DND-41 (cell line): ENCODE results near the gene KCNB1.

Source experiments
- ATAC-seq: fragments of 200-7000 bp; cut with Tn5 transposase; 3 replicates; pipeline ENCODE4 v1.9.1; 2021; ENCODE audit warnings: low read depth; ENCODE audit not compliant: insufficient read depth
- DNase-seq: peaks from one replicate; pipeline ENCODE4 v3.0.0-alpha.2; 2020
- H2AFZ ChIP-seq: 2 replicates; pipeline ENCODE4 v1.6.0; 2012; ENCODE audit warnings: low read depth, low read length
- H3K27ac ChIP-seq: 2 replicates; pipeline ENCODE4 v1.5.1; 2012; ENCODE audit warnings: low read length, inconsistent platforms
- H3K27me3 ChIP-seq: fragments of 200-600 bp; sonication (generic); 2 replicates; pipeline ENCODE4 v1.6.0; 2012; ENCODE audit warnings: low read length, mild to moderate bottlenecking, inconsistent platforms; ENCODE audit not compliant: insufficient read depth, poor library complexity
- H3K36me3 ChIP-seq: 2 replicates; pipeline ENCODE4 v1.5.1; 2012; ENCODE audit warnings: low read length, inconsistent platforms; ENCODE audit not compliant: insufficient read depth
- H3K4me1 ChIP-seq: 2 replicates; pipeline ENCODE4 v1.5.1; 2012; ENCODE audit warnings: mild to moderate bottlenecking, low read length; ENCODE audit not compliant: insufficient read depth
- H3K4me2 ChIP-seq: 2 replicates; pipeline ENCODE4 v1.6.0; 2012; ENCODE audit warnings: mild to moderate bottlenecking, moderate library complexity, low read length, inconsistent platforms; ENCODE audit not compliant: insufficient read depth
- H3K4me3 ChIP-seq, 2 experiments: fragments of 200-600 bp in 1 of 2; shearing (Covaris generic) in 1 of 2; 2 replicates each; pipeline ENCODE4 v1.5.1; 2012 to 2016; ENCODE audit warnings: inconsistent platforms in 2 of 2, low read length in 2 of 2, mild to moderate bottlenecking in 2 of 2, low read depth in 1 of 2, moderate library complexity in 1 of 2
- H3K79me2 ChIP-seq: 2 replicates; pipeline ENCODE4 v1.6.0; 2012; ENCODE audit warnings: low read length, inconsistent platforms; ENCODE audit not compliant: insufficient read depth
- H3K9ac ChIP-seq: 2 replicates; pipeline ENCODE4 v1.6.0; 2012; ENCODE audit warnings: low read depth, mild to moderate bottlenecking, inconsistent platforms, low read length, moderate library complexity
- H3K9me3 ChIP-seq: 2 replicates; pipeline ENCODE4 v1.5.1; 2012; ENCODE audit warnings: low read length, moderate library complexity, mild to moderate bottlenecking, inconsistent platforms; ENCODE audit not compliant: insufficient read depth, severe bottlenecking
- H4K20me1 ChIP-seq: 2 replicates; pipeline ENCODE4 v1.6.0; 2012; ENCODE audit warnings: low read length; ENCODE audit not compliant: insufficient read depth
- EZH2 ChIP-seq: IDR thresholded peaks from 3 replicates; pipeline ENCODE4 v1.6.1; 2012; ENCODE audit warnings: borderline replicate concordance, low read depth, mild to moderate bottlenecking, moderate library complexity, low read length, inconsistent platforms; ENCODE audit not compliant: severe bottlenecking
- TF ChIP-seq, protein P1 (sequence below): IDR thresholded peaks from 2 replicates; pipeline ENCODE4 v1.5.1; 2012; ENCODE audit warnings: borderline replicate concordance, low read length, moderate library complexity, mild to moderate bottlenecking; ENCODE audit not compliant: poor library complexity, severe bottlenecking; ENCODE audit errors: extremely low read depth

KCNB1 gene

DNA sequence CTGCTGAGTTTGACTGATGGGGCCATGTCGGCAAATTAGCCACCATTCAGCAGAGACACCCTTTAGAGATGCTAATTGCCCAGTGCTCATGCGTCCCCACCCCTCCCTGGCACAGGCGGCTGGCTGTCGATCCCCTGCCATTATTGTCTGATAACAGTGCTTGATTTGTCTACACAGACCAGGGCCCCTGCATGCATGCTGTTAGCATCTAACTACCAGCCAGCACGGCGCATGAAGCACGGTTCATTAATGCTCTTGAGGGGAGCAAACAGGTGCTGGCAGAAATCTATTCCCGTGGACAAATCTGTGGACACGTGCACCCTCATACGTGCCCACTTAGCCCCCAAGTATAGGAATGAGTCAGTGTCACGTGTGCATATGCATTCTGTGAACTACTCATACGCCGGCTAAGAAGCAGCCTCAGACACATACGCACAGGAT, 32.2 kb downstream of the KCNB1 start:
- H3K36me3 ChIP-seq = no peaks in the 10 kb centered on the region
- H3K27ac ChIP-seq = no peak overlapping the region
- TF ChIP-seq EZH2 = no peak
- TF ChIP-seq, protein P1, sequence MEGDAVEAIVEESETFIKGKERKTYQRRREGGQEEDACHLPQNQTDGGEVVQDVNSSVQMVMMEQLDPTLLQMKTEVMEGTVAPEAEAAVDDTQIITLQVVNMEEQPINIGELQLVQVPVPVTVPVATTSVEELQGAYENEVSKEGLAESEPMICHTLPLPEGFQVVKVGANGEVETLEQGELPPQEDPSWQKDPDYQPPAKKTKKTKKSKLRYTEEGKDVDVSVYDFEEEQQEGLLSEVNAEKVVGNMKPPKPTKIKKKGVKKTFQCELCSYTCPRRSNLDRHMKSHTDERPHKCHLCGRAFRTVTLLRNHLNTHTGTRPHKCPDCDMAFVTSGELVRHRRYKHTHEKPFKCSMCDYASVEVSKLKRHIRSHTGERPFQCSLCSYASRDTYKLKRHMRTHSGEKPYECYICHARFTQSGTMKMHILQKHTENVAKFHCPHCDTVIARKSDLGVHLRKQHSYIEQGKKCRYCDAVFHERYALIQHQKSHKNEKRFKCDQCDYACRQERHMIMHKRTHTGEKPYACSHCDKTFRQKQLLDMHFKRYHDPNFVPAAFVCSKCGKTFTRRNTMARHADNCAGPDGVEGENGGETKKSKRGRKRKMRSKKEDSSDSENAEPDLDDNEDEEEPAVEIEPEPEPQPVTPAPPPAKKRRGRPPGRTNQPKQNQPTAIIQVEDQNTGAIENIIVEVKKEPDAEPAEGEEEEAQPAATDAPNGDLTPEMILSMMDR = no peak
- no peak overlapping the region for H3K4me3 ChIP-seq
- H3K27me3 ChIP-seq = peaks cover 9% of the 10 kb centered on the region
- H3K9ac ChIP-seq = no peak overlapping the region
- no peaks in the 10 kb centered on the region for H3K4me1 ChIP-seq
- no peak overlapping the region for H2AFZ ChIP-seq
- H3K79me2 ChIP-seq = no peaks in the 10 kb centered on the region
- no peak for DNase-seq
- peaks cover 3% of the 10 kb centered on the region; the same call in 1 of the 2 replicates for H4K20me1 ChIP-seq
- no peaks in the 10 kb centered on the region for H3K9me3 ChIP-seq
- no peak overlapping the region for H3K4me2 ChIP-seq
- ATAC-seq = no peak

DNA sequence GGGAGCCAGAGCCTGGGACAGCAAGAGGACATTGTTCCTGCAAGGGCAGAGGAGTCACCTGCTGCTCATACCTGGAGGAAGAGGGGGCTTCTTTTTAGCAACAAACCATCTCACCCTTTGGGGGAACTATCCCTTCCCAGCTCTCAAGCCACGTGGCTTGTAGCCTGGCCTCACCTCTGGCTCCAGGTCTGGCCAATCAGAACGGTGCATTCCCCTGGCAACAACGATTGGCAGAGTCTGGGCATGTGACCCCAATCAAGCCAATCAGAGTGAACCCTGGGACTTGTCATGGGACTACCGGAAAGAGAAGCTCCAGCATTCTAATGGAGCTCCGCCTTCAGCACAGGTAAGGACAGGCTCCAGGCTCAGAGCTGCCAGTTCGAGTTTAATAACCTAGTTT, 33.6 kb downstream of the KCNB1 start:
- no peak overlapping the region for H3K4me2 ChIP-seq
- no peak overlapping the region for H3K9ac ChIP-seq
- H3K79me2 ChIP-seq = no peaks in the 10 kb centered on the region
- DNase-seq (no peak), ATAC-seq (no peak)
- H3K27ac ChIP-seq = no peak overlapping the region
- H4K20me1 ChIP-seq = peaks cover 3% of the 10 kb centered on the region; the same call in 1 of the 2 replicates
- H3K9me3 ChIP-seq = no peaks in the 10 kb centered on the region
- no peak overlapping the region for H3K4me3 ChIP-seq
- no peaks in the 10 kb centered on the region for H3K36me3 ChIP-seq
- TF ChIP-seq, protein P1 = no peak
- no peak overlapping the region for H2AFZ ChIP-seq
- no peaks in the 10 kb centered on the region for H3K4me1 ChIP-seq
- peaks cover 22% of the 10 kb centered on the region for H3K27me3 ChIP-seq

DNA sequence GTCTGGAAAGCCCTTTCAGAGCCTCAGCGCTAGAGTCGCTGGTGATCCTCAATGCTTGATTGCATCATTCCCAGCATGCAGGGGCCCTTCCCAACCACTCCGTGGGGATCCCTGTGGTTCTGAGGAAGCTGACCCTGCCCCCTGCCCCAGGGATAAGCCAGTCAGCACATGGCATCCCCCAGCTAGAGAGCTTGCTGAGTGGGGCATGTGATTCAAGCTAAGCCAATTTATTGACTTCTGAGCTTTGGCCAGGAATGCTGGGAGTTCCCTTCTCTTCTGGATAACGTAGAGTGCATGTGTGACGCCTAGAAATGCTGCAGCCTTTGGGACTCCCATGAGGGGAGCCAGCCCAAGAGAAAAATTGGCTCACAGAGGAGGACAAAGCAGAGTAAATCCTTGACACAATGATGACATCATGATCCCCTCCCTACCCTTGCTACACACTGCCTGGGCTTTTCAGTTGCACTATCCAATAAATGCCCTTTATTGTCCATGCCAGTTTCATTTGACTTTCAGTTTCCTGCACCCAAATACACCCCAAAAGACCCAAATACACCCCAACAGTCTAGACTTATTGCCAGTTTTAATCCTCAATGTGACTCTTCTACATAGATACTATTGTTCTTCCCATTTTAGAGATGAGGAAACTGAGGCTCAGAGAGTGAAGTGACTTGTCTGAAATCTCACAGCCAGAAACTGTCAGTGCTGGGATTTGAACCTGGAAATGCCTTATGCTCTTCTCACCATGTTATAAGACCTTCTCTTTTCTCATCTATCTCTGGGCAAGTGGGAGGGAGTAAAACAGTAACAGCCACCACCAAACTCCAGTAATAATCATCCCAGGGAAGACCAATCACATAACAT, 34.3 kb downstream of the KCNB1 start:
- H3K9ac ChIP-seq = no peak overlapping the region
- DNase-seq = no peak
- no peak for TF ChIP-seq EZH2
- TF ChIP-seq, protein P1 = no peak
- no peaks in the 10 kb centered on the region for H3K9me3 ChIP-seq
- H3K36me3 ChIP-seq = no peaks in the 10 kb centered on the region
- peaks cover 3% of the 10 kb centered on the region; the same call in 1 of the 2 replicates for H4K20me1 ChIP-seq
- no peak overlapping the region for H3K4me3 ChIP-seq
- H2AFZ ChIP-seq = no peak overlapping the region
- no peaks in the 10 kb centered on the region for H3K4me1 ChIP-seq
- peaks cover 28% of the 10 kb centered on the region for H3K27me3 ChIP-seq
- H3K4me2 ChIP-seq = no peak overlapping the region
- H3K79me2 ChIP-seq = no peaks in the 10 kb centered on the region
- no peak for ATAC-seq
- no peak overlapping the region for H3K27ac ChIP-seq
